ENCODE measurements around the gene CPAMD8. TPM values are rescaled to one million over a fixed set of nuclear protein-coding genes. Genes with fewer than 3 reads are reported as not detected.

CPAMD8 gene
- total and polyA plus RNA-seq, 10 of the 15 experiments (the other 5 are each of a cell fraction or from before 2014, with no cell fraction given), result 0.12 to 0.97 (median 0.25) TPM; not detected in 3

DNA sequence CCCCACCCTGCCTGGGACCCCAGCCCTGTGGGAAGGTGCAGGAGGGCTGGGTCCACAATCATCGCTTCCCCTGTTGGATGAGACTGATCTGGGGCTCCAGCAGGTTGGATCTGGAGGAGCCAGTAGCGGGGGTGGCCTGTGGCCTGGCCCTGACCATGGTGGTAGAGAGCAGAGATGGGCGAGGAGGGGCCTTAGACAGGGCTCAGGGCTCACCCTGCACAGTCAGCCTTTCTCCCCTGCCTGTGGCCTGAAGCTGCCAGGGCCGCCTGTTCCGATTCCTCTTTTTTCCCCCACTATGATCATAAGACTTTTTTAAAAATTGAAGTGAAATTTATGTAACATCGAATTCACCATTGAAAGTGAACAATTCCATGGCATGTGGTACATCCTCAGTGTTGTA is 179.2 kb downstream of the CPAMD8 start:
- no peak for DNase-seq (ENCODE audit: low read depth, low spot score)
- peaks cover 19 to 25% of the 10 kb centered on the region in 2 experiments; a peak in 3 of 4 replicates for H3K36me3 ChIP-seq (ENCODE audit: control insufficient read depth in 2 of 2, insufficient read depth in 2 of 2, low read length in 1 of 2)
- no peak overlapping the region for H3K4me3 ChIP-seq
- POLR2A ChIA-PET, result no interaction called here
- in situ Hi-C loops (cut with MboI) (no loop called here), intact Hi-C loops (cut with micrococcal nuclease; ENCODE audit: unreplicated experiment) (no loop called here)
- H3K9me3 ChIP-seq (replicated peaks; ENCODE audit: control insufficient read depth, insufficient read depth, low read length), result no peaks in the 10 kb centered on the region
- CTCF ChIA-PET, result no interaction called here
- no peak overlapping the region for H3K27ac ChIP-seq (ENCODE audit: control insufficient read depth, insufficient read depth)
- 96% methylated on average over 6 of the region's 6 CpGs for WGBS (ENCODE audit: insufficient coverage, insufficient replicate concordance, low lambda C conversion rate, missing lambda C conversion rate)
- BruUV-seq (replicated peaks), result no TSS peak
- H3K27me3 ChIP-seq (replicated peaks in 1 of 2; ENCODE audit: control insufficient read depth in 2 of 2, insufficient read depth in 2 of 2, low read length in 1 of 2), result no peaks in the 10 kb centered on the region
- no peaks in the 10 kb centered on the region for H3K79me2 ChIP-seq (ENCODE audit: control insufficient read depth, insufficient read depth, low read length)
- no peak overlapping the region for H3K9ac ChIP-seq (ENCODE audit: control insufficient read depth, insufficient read depth, low read length)
- H4K20me1 ChIP-seq (ENCODE audit: control insufficient read depth, insufficient read depth), result no peaks in the 10 kb centered on the region
- no peak for FAIRE-seq
- no peak for ATAC-seq
- no peaks in the 10 kb centered on the region for H3K4me1 ChIP-seq (ENCODE audit: control insufficient read depth, insufficient read depth, low read length)
- SMC1A ChIA-PET (ENCODE audit: uncharacterized antibody, unreplicated experiment), result no interaction called here
- RAD21 ChIA-PET (ENCODE audit: unreplicated experiment), result no interaction called here
- no peak overlapping the region for H3K4me2 ChIP-seq (ENCODE audit: control insufficient read depth, insufficient read depth)
- no peak overlapping the region for H2AFZ ChIP-seq (ENCODE audit: control insufficient read depth, low read depth, low read length)
- no peak for TF ChIP-seq IKZF1 (conservative IDR thresholded peaks at IDR 0.05)
- TF ChIP-seq, protein P1, sequence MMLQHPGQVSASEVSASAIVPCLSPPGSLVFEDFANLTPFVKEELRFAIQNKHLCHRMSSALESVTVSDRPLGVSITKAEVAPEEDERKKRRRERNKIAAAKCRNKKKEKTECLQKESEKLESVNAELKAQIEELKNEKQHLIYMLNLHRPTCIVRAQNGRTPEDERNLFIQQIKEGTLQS (IDR thresholded peaks at IDR 0.05; ENCODE audit: borderline replicate concordance, extremely low read depth, low read depth, low read length), result no peak
- no peak for TF ChIP-seq EGR1 (IDR thresholded peaks at IDR 0.05; ENCODE audit: borderline replicate concordance in 1 of 2, low read depth in 2 of 2, low read length in 2 of 2)
- no peak for TF ChIP-seq NBN (IDR thresholded peaks at IDR 0.05)
- no peak for TF ChIP-seq WRNIP1 (IDR thresholded peaks at IDR 0.05; ENCODE audit: borderline replicate concordance, low read depth, low read length)
- TF ChIP-seq, protein P2, sequence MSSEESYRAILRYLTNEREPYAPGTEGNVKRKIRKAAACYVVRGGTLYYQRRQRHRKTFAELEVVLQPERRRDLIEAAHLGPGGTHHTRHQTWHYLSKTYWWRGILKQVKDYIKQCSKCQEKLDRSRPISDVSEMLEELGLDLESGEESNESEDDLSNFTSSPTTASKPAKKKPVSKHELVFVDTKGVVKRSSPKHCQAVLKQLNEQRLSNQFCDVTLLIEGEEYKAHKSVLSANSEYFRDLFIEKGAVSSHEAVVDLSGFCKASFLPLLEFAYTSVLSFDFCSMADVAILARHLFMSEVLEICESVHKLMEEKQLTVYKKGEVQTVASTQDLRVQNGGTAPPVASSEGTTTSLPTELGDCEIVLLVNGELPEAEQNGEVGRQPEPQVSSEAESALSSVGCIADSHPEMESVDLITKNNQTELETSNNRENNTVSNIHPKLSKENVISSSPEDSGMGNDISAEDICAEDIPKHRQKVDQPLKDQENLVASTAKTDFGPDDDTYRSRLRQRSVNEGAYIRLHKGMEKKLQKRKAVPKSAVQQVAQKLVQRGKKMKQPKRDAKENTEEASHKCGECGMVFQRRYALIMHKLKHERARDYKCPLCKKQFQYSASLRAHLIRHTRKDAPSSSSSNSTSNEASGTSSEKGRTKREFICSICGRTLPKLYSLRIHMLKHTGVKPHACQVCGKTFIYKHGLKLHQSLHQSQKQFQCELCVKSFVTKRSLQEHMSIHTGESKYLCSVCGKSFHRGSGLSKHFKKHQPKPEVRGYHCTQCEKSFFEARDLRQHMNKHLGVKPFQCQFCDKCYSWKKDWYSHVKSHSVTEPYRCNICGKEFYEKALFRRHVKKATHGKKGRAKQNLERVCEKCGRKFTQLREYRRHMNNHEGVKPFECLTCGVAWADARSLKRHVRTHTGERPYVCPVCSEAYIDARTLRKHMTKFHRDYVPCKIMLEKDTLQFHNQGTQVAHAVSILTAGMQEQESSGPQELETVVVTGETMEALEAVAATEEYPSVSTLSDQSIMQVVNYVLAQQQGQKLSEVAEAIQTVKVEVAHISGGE (CRISPR knock-in tag; IDR thresholded peaks at IDR 0.05), result no peak
- TF ChIP-seq MTA2 (IDR thresholded peaks at IDR 0.05; ENCODE audit: low read depth), result no peak
- no peak for TF ChIP-seq MYC (IDR thresholded peaks at IDR 0.05; ENCODE audit: insufficient read depth, insufficient read length, insufficient replicate concordance, low read length, severe bottlenecking)
- TF ChIP-seq, protein P3, sequence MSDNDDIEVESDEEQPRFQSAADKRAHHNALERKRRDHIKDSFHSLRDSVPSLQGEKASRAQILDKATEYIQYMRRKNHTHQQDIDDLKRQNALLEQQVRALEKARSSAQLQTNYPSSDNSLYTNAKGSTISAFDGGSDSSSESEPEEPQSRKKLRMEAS (IDR thresholded peaks at IDR 0.05; ENCODE audit: low read depth, low read length), result no peak
- TF ChIP-seq BCL11A (IDR thresholded peaks at IDR 0.05; ENCODE audit: low read depth, low read length), result no peak
- TF ChIP-seq SIN3A (IDR thresholded peaks at IDR 0.05; ENCODE audit: low read depth, low read length), result no peak
- TF ChIP-seq ASH2L (IDR thresholded peaks at IDR 0.05; ENCODE audit: borderline replicate concordance, low read depth), result no peak
- TF ChIP-seq ZNF24 (IDR thresholded peaks at IDR 0.05), result no peak
- no peak for TF ChIP-seq NRF1 (conservative IDR thresholded peaks at IDR 0.05; ENCODE audit: low read depth, low read length)
- TF ChIP-seq, protein P4, sequence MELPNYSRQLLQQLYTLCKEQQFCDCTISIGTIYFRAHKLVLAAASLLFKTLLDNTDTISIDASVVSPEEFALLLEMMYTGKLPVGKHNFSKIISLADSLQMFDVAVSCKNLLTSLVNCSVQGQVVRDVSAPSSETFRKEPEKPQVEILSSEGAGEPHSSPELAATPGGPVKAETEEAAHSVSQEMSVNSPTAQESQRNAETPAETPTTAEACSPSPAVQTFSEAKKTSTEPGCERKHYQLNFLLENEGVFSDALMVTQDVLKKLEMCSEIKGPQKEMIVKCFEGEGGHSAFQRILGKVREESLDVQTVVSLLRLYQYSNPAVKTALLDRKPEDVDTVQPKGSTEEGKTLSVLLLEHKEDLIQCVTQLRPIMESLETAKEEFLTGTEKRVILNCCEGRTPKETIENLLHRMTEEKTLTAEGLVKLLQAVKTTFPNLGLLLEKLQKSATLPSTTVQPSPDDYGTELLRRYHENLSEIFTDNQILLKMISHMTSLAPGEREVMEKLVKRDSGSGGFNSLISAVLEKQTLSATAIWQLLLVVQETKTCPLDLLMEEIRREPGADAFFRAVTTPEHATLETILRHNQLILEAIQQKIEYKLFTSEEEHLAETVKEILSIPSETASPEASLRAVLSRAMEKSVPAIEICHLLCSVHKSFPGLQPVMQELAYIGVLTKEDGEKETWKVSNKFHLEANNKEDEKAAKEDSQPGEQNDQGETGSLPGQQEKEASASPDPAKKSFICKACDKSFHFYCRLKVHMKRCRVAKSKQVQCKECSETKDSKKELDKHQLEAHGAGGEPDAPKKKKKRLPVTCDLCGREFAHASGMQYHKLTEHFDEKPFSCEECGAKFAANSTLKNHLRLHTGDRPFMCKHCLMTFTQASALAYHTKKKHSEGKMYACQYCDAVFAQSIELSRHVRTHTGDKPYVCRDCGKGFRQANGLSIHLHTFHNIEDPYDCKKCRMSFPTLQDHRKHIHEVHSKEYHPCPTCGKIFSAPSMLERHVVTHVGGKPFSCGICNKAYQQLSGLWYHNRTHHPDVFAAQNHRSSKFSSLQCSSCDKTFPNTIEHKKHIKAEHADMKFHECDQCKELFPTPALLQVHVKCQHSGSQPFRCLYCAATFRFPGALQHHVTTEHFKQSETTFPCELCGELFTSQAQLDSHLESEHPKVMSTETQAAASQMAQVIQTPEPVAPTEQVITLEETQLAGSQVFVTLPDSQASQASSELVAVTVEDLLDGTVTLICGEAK (IDR thresholded peaks at IDR 0.05; ENCODE audit: borderline replicate concordance), result no peak
- no peak for TF ChIP-seq TARDBP (IDR thresholded peaks at IDR 0.05; ENCODE audit: borderline replicate concordance)

Measured in GM12878 (cell line).